ENCODE measurements around the gene SLC25A10. TPM values are rescaled to one million over a fixed set of nuclear protein-coding genes. Genes with fewer than 3 reads are reported as not detected.

Gene SLC25A10
- total and polyA plus RNA-seq, 8 donors, result 3.5 to 55.6 (median 33.6) TPM

GRCh38 chr17:81716674-81716996 is 4.6 kb downstream of the SLC25A10 start:
- Histone ChIP-seq H3K4me3 (no peak overlapping the region), H3K9me3 (no peaks in the 10 kb centered on the region), H3K27ac (no peak overlapping the region), H3K27me3 (no peaks in the 10 kb centered on the region), H3K36me3 (peaks cover 4 to 54% (median 49%) of the 10 kb centered on the region in 4 donors), H3K4me1 (peaks cover 22 to 36% (median 31%) of the 10 kb centered on the region in 4 donors)
- WGBS, 5 donors, result 93 to 100% (median 95%) methylated on average over 1 to 12 of the region's 12 CpGs
- DNase-seq, result no peak
- no peak for TF ChIP-seq EP300 (IDR thresholded peaks at IDR 0.05)
- no peak for TF ChIP-seq POLR2A (IDR thresholded peaks at IDR 0.05)
- no peak for TF ChIP-seq POLR2AphosphoS5 (IDR thresholded peaks at IDR 0.05)
- TF ChIP-seq CTCF (IDR thresholded peaks at IDR 0.05), result no peak
- intact Hi-C loops (cut with DNase I; ENCODE audit: low total_unique reads), result no loop called here

- Histone ChIP-seq H3K36me3 (peaks cover 4 to 54% (median 49%) of the 10 kb centered on the region in 4 donors), H3K27ac (no peak overlapping the region), H3K27me3 (no peaks in the 10 kb centered on the region), H3K4me3 (no peak overlapping the region), H3K4me1 (peaks cover 22 to 40% (median 35%) of the 10 kb centered on the region in 4 donors), H3K9me3 (no peaks in the 10 kb centered on the region)
- intact Hi-C loops (cut with DNase I; ENCODE audit: low total_unique reads), result no loop called here
- WGBS, 5 donors, result 94 to 97% (median 95%) methylated on average over 13 to 25 of the region's 25 CpGs
- no peak for DNase-seq
- TF ChIP-seq POLR2AphosphoS5 (IDR thresholded peaks at IDR 0.05), result no peak
- TF ChIP-seq EP300 (IDR thresholded peaks at IDR 0.05), result no peak
- no peak for TF ChIP-seq CTCF (IDR thresholded peaks at IDR 0.05)
- TF ChIP-seq POLR2A (IDR thresholded peaks at IDR 0.05), result no peak
Observed at GRCh38 chr17:81717049-81717765, 5.1 kb downstream of the SLC25A10 start.

- TF ChIP-seq POLR2A (IDR thresholded peaks at IDR 0.05) (no peak), CTCF (IDR thresholded peaks at IDR 0.05) (no peak), EP300 (IDR thresholded peaks at IDR 0.05) (no peak), POLR2AphosphoS5 (IDR thresholded peaks at IDR 0.05) (no peak)
- intact Hi-C loops (cut with DNase I; ENCODE audit: low total_unique reads), result no loop called here
- Histone ChIP-seq H3K27ac (no peak overlapping the region), H3K4me3 (no peak overlapping the region), H3K4me1 (peaks cover 21 to 41% (median 36%) of the 10 kb centered on the region in 4 donors), H3K27me3 (no peaks in the 10 kb centered on the region), H3K9me3 (no peaks in the 10 kb centered on the region), H3K36me3 (peaks cover 4 to 54% (median 49%) of the 10 kb centered on the region in 4 donors)
- WGBS, 5 donors, result 93 to 97% (median 95%) methylated on average over 2 to 9 of the region's 9 CpGs
- no peak for DNase-seq
Observed at GRCh38 chr17:81717766-81718089, 5.6 kb downstream of the SLC25A10 start.

- peaks cover 0 to 8% (median 0%) of the 10 kb centered on the region in 3 donors for H3K27me3 ChIP-seq
- H3K4me3 ChIP-seq, result no peak overlapping the region
- TF ChIP-seq POLR2A (IDR thresholded peaks at IDR 0.05), result no peak
- TF ChIP-seq EP300 (IDR thresholded peaks at IDR 0.05), result no peak
- no peak for TF ChIP-seq POLR2AphosphoS5 (IDR thresholded peaks at IDR 0.05)
- no peak overlapping the region for H3K27ac ChIP-seq
- H3K4me1 ChIP-seq, result peaks cover 17 to 38% (median 34%) of the 10 kb centered on the region in 4 donors
- H3K36me3 ChIP-seq, result peaks cover 4 to 54% (median 49%) of the 10 kb centered on the region in 4 donors
- H3K9me3 ChIP-seq, result no peaks in the 10 kb centered on the region
- 84 to 91% (median 89%) methylated on average over 25 to 33 of the region's 33 CpGs for WGBS, 5 donors
- DNase-seq, result no peak
- intact Hi-C loops (cut with DNase I; ENCODE audit: low total_unique reads), result no loop called here
Observed at GRCh38 chr17:81719410-81720266, 7.6 kb downstream of the SLC25A10 start.
